B cell (primary cell): ENCODE results near the gene UBAC2. TPM values are rescaled to one million over a fixed set of nuclear protein-coding genes. Genes with fewer than 3 reads are reported as not detected.

Experiments used
- ATAC-seq: fragments of 200-7000 bp; cut with Tn5 transposase; one replicate; pipeline ENCODE4 v1.10.0; 2021; ENCODE audit warnings: low read depth, mild to moderate bottlenecking, moderate number of reproducible peaks, moderate library complexity
- CTCF ChIA-PET: fragments of 350-600 bp; sonication (Branson Sonifier 250); formaldehyde crosslinking; loops from one replicate; lab custom pipeline; 2021; ENCODE audit warnings: antibody characterized with exemption, inconsistent platforms; lab: Charles Lee
- POLR2A ChIA-PET: fragments of 350-600 bp; sonication (Branson Sonifier 250); formaldehyde crosslinking; loops from one replicate; lab custom pipeline; 2021; ENCODE audit warnings: antibody characterized with exemption; lab: Charles Lee
- DNase-seq: peaks from one replicate; pipeline ENCODE4 v3.0.0; 2013
- H2AFZ ChIP-seq: 2 replicates; pipeline ENCODE4 v1.6.1; 2012; ENCODE audit warnings: mild to moderate bottlenecking, low read depth, low read length; ENCODE audit not compliant: insufficient read depth, poor library complexity, severe bottlenecking
- H3K27ac ChIP-seq, 2 donors: 1 replicate in 1 of 2; 2 replicates in 1 of 2; pipeline ENCODE4 v1.5.1; 2012 to 2013; ENCODE audit warnings: low read length in 2 of 2, mild to moderate bottlenecking in 2 of 2, moderate library complexity in 1 of 2
- H3K27me3 ChIP-seq, 4 experiments: fragments of 200-600 bp in 1 of 4; sonication (generic) in 1 of 4; replicated peaks in 1 of 4; 1 replicate in 2 of 4; 2 replicates in 2 of 4; pipeline versions ENCODE4 v1.6.1 to v1.7.0; 2013 to 2016; ENCODE audit warnings: low read length in 3 of 4, mild to moderate bottlenecking in 2 of 4, mixed read lengths in 1 of 4, moderate library complexity in 1 of 4; ENCODE audit not compliant: insufficient read depth in 4 of 4, control insufficient read depth in 3 of 4; ENCODE audit errors: control extremely low read depth in 1 of 4
- H3K36me3 ChIP-seq, 2 experiments: replicated peaks in 1 of 2; 1 replicate in 1 of 2; 2 replicates in 1 of 2; pipeline versions ENCODE4 v1.6.1 to v1.7.1; 2013; ENCODE audit warnings: low read length in 1 of 2; ENCODE audit not compliant: insufficient read depth in 2 of 2, control insufficient read depth in 1 of 2; ENCODE audit errors: control extremely low read depth in 1 of 2, extremely low read depth in 1 of 2
- H3K4me1 ChIP-seq, 2 donors: fragments of 200-600 bp in 1 of 2; sonication (generic) in 1 of 2; 1 replicate in 1 of 2; 2 replicates in 1 of 2; pipeline versions ENCODE4 v1.5.1 to v1.6.1; 2013 to 2017; ENCODE audit warnings: low read length in 2 of 2; ENCODE audit not compliant: control insufficient read depth in 2 of 2, insufficient read depth in 2 of 2
- H3K4me2 ChIP-seq: replicated peaks from 2 replicates; pipeline ENCODE3; 2012; ENCODE audit warnings: mild to moderate bottlenecking, low read depth, low read length; ENCODE audit not compliant: poor library complexity, severe bottlenecking
- H3K4me3 ChIP-seq, 5 experiments: fragments of 200-600 bp in 1 of 5; sonication (generic) in 1 of 5; 1 replicate in 3 of 5; 2 replicates in 2 of 5; pipeline versions ENCODE4 v1.5.1 to v1.7.0; 2011 to 2016; ENCODE audit warnings: low read length in 4 of 5, mild to moderate bottlenecking in 4 of 5, low read depth in 2 of 5, control low read depth in 1 of 5, moderate library complexity in 1 of 5; ENCODE audit not compliant: insufficient read depth in 1 of 5; ENCODE audit errors: control extremely low read depth in 1 of 5, extremely low read depth in 1 of 5
- H3K79me2 ChIP-seq: fragments of 200-600 bp; sonication (generic); one replicate; pipeline ENCODE4 v1.6.0; 2016; ENCODE audit warnings: low read length; ENCODE audit not compliant: control insufficient read depth, insufficient read depth
- H3K9ac ChIP-seq: fragments of 200-600 bp; sonication (generic); 2 replicates; pipeline ENCODE4 v1.6.1; 2017; ENCODE audit warnings: mild to moderate bottlenecking, low read length, moderate library complexity
- H3K9me3 ChIP-seq, 3 donors: one replicate each; pipeline versions ENCODE4 v1.6.1 to v1.7.1; 2013; ENCODE audit warnings: low read length in 2 of 3; ENCODE audit not compliant: control insufficient read depth in 2 of 3, insufficient read depth in 1 of 3; ENCODE audit errors: control extremely low read depth in 1 of 3
- H4K20me1 ChIP-seq: 2 replicates; pipeline ENCODE4 v1.6.0; 2012; ENCODE audit warnings: mild to moderate bottlenecking, low read length; ENCODE audit not compliant: insufficient read depth, control insufficient read depth, poor library complexity, severe bottlenecking
- H3K27ac Mint-ChIP-seq: one replicate; pipeline ENCODE4 v1.8.0; 2021; ENCODE audit warnings: mixed read lengths
- H3K27me3 Mint-ChIP-seq: one replicate; pipeline ENCODE4 v1.8.0; 2021; ENCODE audit warnings: mixed read lengths
- H3K4me1 Mint-ChIP-seq: one replicate; pipeline ENCODE4 v1.8.0; 2021; ENCODE audit warnings: mixed read lengths
- H3K4me3 Mint-ChIP-seq: one replicate; pipeline ENCODE4 v1.8.0; 2021; ENCODE audit warnings: mixed read lengths
- H3K9me3 Mint-ChIP-seq: one replicate; pipeline ENCODE4 v1.8.0; 2022; ENCODE audit warnings: mixed read lengths; ENCODE audit not compliant: insufficient read depth
- EZH2 ChIP-seq: IDR thresholded peaks from 2 replicates; pipeline ENCODE4 v1.6.1; 2012; ENCODE audit warnings: borderline replicate concordance, low read depth, mild to moderate bottlenecking, moderate library complexity, low read length; ENCODE audit not compliant: insufficient read depth, poor library complexity, severe bottlenecking
- WGBS: methylation state at CpG from one replicate; pipeline ENCODE4 v1.1.5; 2013; ENCODE audit warnings: missing lambda C conversion rate; ENCODE audit not compliant: insufficient coverage; 5-methylcytosine and 5-hydroxymethylcytosine counted together
- intact Hi-C: fragments of 100-400 bp; cut with micrococcal nuclease; formaldehyde crosslinking; loops from one replicate; pipeline ENCODE4 v1.10.0; 2022
- polyA plus RNA-seq: library from polyadenylated mRNA; depleted of rRNA; stranded (reverse); fragments of >200 nt; gene quantifications from 2 replicates; pipeline ENCODE4 v1.2.3, GENCODE V29; 2012
- total RNA-seq, 2 donors: library from RNA; stranded (reverse); fragments of 120-200 nt in 1 of 2; gene quantifications; 1 replicate in 1 of 2; 2 replicates in 1 of 2; pipeline versions ENCODE4 v1.2.3 to v1.2.4, GENCODE V29; 2013 to 2022
- TF ChIP-seq, protein P1 (sequence below): fragments of 200-600 bp; IDR thresholded peaks from one replicate; pipeline ENCODE4 v1.8.0; 2022; ENCODE audit warnings: antibody characterized with exemption, mild to moderate bottlenecking

Gene UBAC2
- total and polyA plus RNA-seq, 2 donors (not counting 1 experiment from before 2014, with no cell fraction given), result 56.3 to 60.8 TPM

DNA sequence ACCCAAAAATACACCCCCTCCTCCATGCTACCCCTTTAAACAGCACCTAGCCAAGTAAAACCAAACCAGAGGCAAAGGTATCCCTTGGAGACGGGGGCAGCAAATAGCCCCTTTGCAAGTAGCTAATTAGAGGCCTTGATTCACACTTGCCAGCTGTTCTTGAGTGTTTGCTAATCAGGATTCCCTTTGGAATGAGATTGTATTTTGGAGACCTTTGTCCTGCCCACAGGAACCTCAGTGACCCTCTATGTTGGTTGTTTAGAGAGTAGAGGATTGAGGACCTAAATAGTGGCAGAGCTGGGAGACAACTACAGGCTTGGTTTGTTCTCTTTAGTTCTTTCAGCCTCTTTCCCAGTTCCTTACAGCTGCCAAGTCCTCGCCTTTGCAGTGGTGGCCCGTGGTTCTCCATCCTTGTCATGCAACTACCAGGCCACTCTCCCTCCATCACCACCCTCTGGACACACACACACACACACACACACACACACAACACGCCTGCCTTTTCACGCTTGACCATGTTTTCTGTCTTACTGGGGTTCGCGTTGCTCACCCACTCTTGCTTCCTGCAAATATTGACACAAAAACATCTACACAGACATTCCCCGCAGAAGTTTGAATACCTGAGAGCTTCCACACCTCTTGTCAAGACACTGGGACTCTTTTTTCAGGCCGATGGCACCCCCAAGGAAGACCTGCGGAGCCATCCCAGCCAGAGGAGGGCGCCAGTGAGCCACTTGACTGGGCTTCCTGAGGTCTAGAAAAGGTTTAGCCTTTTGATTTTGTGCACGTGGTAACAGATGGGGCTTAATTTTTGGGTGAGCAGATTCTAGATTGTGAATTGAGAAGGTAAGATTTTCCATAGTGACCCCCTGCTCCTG is 186.5 kb downstream of the UBAC2 start:
- no peaks in the 10 kb centered on the region for H3K9me3 Mint-ChIP-seq
- H2AFZ ChIP-seq, result peak overlapping the region; percentile 26
- peaks cover 46% of the 10 kb centered on the region for H3K4me1 Mint-ChIP-seq
- no peak overlapping the region for H3K4me3 ChIP-seq
- WGBS, result 42% methylated on average over 11 of the region's 12 CpGs
- no peaks in the 10 kb centered on the region for H3K9me3 ChIP-seq
- peaks cover 0 to 18% of the 10 kb centered on the region in 2 experiments for H3K36me3 ChIP-seq
- H3K27ac Mint-ChIP-seq, result peak overlapping the region; percentile 91
- POLR2A ChIA-PET, result interaction anchor here (0.6 to 1.9 kb wide), 6 partner anchors 8 to 116 kb away, joined by 3 to 18 read pairs (median 4); no protein-coding TSS in a partner anchor
- intact Hi-C loops, result loop anchor here (1.0 to 5.0 kb wide), 6 partner anchors 8 to 211 kb away; partner anchors contain the start of gene GPR183
- H3K27me3 Mint-ChIP-seq, result no peaks in the 10 kb centered on the region
- peak; percentile 89 for DNase-seq
- peaks cover 39% of the 10 kb centered on the region for H3K79me2 ChIP-seq
- H3K27me3 ChIP-seq, result no peaks in the 10 kb centered on the region
- peak overlapping the region; percentile 8 to 69 for H3K27ac ChIP-seq
- peak overlapping the region; percentile 58 for H3K4me3 Mint-ChIP-seq
- no peak for TF ChIP-seq EZH2
- TF ChIP-seq, protein P1, sequence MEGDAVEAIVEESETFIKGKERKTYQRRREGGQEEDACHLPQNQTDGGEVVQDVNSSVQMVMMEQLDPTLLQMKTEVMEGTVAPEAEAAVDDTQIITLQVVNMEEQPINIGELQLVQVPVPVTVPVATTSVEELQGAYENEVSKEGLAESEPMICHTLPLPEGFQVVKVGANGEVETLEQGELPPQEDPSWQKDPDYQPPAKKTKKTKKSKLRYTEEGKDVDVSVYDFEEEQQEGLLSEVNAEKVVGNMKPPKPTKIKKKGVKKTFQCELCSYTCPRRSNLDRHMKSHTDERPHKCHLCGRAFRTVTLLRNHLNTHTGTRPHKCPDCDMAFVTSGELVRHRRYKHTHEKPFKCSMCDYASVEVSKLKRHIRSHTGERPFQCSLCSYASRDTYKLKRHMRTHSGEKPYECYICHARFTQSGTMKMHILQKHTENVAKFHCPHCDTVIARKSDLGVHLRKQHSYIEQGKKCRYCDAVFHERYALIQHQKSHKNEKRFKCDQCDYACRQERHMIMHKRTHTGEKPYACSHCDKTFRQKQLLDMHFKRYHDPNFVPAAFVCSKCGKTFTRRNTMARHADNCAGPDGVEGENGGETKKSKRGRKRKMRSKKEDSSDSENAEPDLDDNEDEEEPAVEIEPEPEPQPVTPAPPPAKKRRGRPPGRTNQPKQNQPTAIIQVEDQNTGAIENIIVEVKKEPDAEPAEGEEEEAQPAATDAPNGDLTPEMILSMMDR, result peak; percentile 88
- H3K9ac ChIP-seq, result no peak overlapping the region
- H3K4me1 ChIP-seq, result peaks cover 35 to 44% of the 10 kb centered on the region in 2 donors
- peak overlapping the region; percentile 37 for H3K4me2 ChIP-seq
- no peaks in the 10 kb centered on the region for H4K20me1 ChIP-seq
- CTCF ChIA-PET, result interaction anchor here (0.6 to 19.7 kb wide), 43 partner anchors 11 to 241 kb away, joined by 3 to 477 read pairs (median 7); partner anchors contain the start of genes GPR18 and GPR183
- peak; percentile 68 for ATAC-seq
